Measurements from ENCODE around the gene RGL1.

- TF ChIP-seq CTCF (IDR thresholded peaks at IDR 0.05; ENCODE audit: extremely low read depth in 1 of 2, insufficient read depth in 1 of 2, low read depth in 1 of 2, low read length in 2 of 2) (no peak), FOS (IDR thresholded peaks at IDR 0.05; ENCODE audit: borderline replicate concordance, insufficient read depth, low read length) (no peak), MAX (IDR thresholded peaks at IDR 0.05; ENCODE audit: insufficient read depth, insufficient read length) (no peak), EZH2 (IDR thresholded peaks at IDR 0.05; ENCODE audit: borderline replicate concordance, low read depth, low read length, severe bottlenecking) (no peak), POLR2AphosphoS5 (IDR thresholded peaks at IDR 0.05; ENCODE audit: insufficient read depth, low read depth, low read length) (no peak), POLR2A (IDR thresholded peaks at IDR 0.05; ENCODE audit: low read depth, low read length) (no peak), MYC (IDR thresholded peaks at IDR 0.05; ENCODE audit: low read depth, low read length) (no peak), JUN (IDR thresholded peaks at IDR 0.05; ENCODE audit: borderline replicate concordance, insufficient read depth, insufficient read length, low read depth) (no peak)
These were observed 131.9 kb downstream of the RGL1 start for GRCh38 chr1:183936791-183937190.

Data from endothelial cell of umbilical vein (primary cell).